Rectal smooth muscle tissue (tissue), 1 donor: ENCODE results near the gene ADA.

Source experiments
- H3K27ac ChIP-seq: one replicate; pipeline ENCODE4 v1.7.0; 2013; ENCODE audit warnings: low read depth, low read length, inconsistent platforms
- H3K27me3 ChIP-seq: one replicate; pipeline ENCODE4 v1.7.0; 2013; ENCODE audit warnings: low read length; ENCODE audit not compliant: control insufficient read depth, insufficient read depth
- H3K36me3 ChIP-seq: one replicate; pipeline ENCODE4 v1.7.0; 2013; ENCODE audit warnings: low read length; ENCODE audit not compliant: control insufficient read depth, insufficient read depth
- H3K4me1 ChIP-seq: one replicate; pipeline ENCODE4 v1.7.0; 2013; ENCODE audit warnings: low read length; ENCODE audit not compliant: control insufficient read depth, insufficient read depth
- H3K4me3 ChIP-seq: one replicate; pipeline ENCODE4 v1.7.0; 2013; ENCODE audit warnings: low read length
- H3K9ac ChIP-seq: one replicate; pipeline ENCODE4 v1.7.0; 2013; ENCODE audit warnings: low read length

The ADA gene

DNA sequence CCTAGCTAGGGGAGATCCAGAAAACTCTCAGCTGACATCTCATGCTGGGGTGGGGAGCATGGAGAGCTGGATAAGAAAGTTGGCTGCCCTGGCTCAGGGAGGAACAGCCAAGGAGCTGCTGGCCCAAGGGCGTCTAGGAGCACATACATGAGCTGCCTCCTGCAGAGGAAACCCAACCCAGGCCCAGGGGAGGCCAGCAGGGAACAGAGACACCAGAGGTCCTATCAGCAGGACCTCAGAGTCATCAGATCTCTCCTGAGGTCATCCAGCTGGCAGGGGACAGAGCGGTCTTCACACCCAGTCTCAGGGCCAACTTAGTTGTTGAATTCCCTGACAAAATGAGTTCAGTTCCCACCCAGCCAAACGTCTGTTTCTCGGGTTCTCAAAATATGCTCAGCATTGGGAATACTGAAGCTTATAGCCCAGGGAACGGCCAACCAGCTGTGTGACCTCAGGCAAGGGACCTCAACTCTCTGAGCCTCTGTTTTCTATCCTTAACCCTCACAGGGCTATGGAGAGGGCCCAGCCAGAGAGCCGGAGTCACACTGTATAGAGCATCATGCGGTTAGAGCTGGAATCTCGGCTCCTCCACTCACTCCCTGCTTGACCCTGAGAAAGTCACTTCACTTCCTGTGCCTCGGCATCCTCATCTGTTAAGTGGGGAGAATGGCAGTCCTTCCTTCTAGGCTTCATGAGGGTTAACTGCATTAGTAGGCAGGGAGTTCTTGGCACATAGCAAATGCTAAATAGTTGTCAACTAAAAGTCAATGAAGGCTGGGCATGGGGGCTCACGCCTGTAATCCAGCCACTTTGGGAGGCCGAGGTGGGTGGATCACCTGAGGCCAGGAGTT is 13.8 kb downstream of the ADA start:
- H3K4me3 ChIP-seq: no peak overlapping the region
- no peaks in the 10 kb centered on the region for H3K27me3 ChIP-seq
- no peak overlapping the region for H3K27ac ChIP-seq
- no peak overlapping the region for H3K9ac ChIP-seq
- no peaks in the 10 kb centered on the region for H3K36me3 ChIP-seq
- H3K4me1 ChIP-seq: peaks cover 6% of the 10 kb centered on the region

DNA sequence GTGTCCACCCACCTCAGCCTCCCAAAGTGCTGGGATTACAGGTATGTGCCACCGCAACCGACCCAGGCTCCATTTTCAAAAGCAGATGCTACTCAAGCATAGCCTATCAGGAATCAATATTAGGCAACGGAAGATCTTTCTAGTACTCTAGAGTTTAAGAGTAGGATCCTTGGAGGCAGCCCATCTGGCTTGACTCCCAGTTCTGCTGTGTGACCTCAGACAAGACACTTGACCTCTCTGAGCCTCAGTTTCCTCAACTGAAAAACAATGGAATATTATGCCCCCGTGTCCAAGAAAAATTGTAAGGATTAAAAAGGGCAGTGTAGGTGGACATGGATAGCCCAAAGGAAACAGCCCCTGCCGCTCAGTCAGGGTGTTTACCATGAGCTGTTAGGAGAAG is 14.5 kb downstream of the ADA start:
- Histone ChIP-seq H3K4me3 (no peak overlapping the region), H3K9ac (no peak overlapping the region), H3K27ac (no peak overlapping the region), H3K27me3 (no peaks in the 10 kb centered on the region), H3K4me1 (peaks cover under 1% of the 10 kb centered on the region), H3K36me3 (no peaks in the 10 kb centered on the region)

DNA sequence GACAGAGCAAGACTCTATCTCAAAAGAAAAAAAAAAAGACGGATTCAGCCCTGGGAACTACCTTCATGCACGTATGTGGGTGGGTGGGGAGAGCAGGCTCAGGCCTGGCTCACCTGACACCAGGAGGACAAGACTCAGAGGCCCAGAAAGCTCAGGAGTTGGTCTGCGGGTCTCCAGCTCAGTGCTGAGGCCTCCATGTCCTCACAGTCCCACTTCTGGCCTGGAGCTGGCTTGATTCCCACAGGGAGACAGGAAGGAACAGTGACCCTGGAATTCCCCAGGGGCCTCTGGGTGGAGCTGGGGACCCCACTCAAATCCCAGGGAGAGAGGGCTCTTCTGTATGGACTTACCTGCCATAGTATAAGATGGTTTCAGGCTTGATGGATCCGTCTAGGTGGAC is 15.6 kb downstream of the ADA start:
- Histone ChIP-seq H3K4me1 (no peaks in the 10 kb centered on the region), H3K36me3 (no peaks in the 10 kb centered on the region), H3K9ac (no peak overlapping the region), H3K27me3 (no peaks in the 10 kb centered on the region), H3K27ac (no peak overlapping the region), H3K4me3 (no peak overlapping the region)

DNA sequence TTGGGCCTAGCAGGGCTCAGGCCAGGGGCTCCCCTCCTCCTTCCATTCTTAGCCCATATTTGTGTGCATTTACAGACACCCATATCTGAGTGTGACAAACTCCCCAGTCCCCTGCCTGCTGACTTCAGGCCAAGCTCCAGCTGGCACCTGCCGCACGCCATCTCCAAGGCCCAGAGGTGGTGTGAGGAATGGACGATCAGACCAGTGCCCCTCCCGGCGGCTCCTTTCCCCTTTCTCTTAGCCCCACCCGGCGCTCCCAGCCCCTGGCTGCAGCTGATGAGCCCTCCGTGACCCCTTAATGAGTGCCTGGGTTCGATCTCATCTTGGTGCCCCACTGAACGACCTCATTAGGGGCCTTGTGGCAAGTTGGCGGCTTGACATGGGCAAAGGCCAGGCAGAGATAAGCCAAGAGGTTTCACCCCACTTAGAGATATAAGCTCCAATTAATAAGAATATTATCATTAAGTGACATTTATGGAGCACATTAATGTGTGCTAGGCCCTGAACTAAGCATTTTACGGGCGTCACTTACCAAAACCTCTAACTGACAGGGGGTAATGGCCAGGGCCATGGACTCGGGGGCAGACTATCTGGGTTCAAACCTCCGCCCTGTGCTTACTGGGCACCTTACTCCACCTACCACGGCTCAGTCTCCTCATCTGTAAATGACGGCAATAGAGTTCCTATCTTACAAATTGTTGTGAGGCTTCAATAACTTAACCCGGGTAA is 17.5 kb downstream of the ADA start:
- Histone ChIP-seq H3K36me3 (no peaks in the 10 kb centered on the region), H3K9ac (no peak overlapping the region), H3K27ac (no peak overlapping the region), H3K4me1 (no peaks in the 10 kb centered on the region), H3K27me3 (no peaks in the 10 kb centered on the region), H3K4me3 (no peak overlapping the region)

DNA sequence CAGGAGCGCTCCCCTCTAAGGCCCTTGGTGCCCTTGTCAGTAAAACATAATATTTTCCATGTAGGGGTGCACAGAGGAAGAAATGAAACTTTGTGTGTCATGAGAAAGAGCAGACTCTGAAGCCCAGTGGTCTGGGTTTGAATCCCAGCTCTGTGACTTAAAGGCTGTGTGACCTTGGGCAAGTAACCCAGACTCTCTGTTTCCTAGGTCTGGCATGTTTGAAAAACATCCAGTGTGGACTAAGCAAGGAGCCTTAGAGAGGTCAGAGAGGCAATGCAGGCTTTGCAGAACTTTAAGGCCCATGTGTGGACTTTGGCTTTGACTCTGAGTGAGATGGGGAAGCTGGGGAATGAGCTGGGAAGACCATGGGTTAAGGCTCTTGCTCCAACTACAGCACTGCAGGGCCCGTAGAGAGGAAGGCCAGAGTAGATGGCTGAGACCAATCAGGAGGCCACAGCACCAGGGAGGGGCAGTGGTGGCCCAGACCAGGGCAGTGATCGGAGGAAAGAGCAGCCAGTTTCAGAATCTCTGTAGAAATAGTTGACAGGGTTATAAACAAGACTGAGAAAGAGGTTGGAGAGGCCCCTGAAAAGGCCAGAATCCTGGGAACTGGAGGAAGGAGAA is 18.2 kb downstream of the ADA start:
- no peak overlapping the region for H3K4me3 ChIP-seq
- H3K36me3 ChIP-seq: no peaks in the 10 kb centered on the region
- H3K27me3 ChIP-seq: no peaks in the 10 kb centered on the region
- no peaks in the 10 kb centered on the region for H3K4me1 ChIP-seq
- H3K27ac ChIP-seq: no peak overlapping the region
- H3K9ac ChIP-seq: no peak overlapping the region

DNA sequence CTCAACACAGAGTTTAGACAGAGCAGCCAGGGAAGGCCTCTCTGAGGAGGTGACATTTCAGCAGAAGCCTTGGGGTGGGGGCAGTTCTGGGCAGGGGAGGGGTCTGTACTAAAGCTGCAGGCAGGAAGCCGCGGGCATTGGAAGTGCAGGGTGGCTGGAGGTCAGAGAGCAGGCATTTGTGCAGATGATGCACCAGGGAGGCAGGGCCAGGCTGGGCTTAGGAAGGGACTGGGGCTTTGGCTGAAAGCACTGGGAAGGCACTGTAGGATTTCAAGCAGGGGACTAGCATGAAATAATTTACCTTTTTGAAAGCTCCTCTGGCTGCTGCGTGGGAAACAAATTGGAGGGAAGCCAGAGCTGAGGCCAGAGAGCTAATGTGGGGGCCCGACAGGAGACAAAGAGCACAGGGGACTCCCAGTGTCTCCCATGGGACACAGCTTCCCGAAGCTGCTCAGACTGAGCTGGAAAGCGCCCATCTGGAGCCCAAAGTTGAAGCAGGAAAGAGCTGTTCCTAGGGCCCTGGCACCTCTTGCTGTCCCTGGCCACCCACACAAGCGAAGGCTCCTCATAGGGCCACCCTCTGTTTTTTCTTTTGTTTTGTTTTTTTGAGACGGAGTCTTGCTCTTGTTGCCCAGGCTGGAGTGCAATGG is 19.3 kb downstream of the ADA start:
- Histone ChIP-seq H3K4me1 (no peaks in the 10 kb centered on the region), H3K36me3 (no peaks in the 10 kb centered on the region), H3K27ac (no peak overlapping the region), H3K9ac (no peak overlapping the region), H3K4me3 (no peak overlapping the region), H3K27me3 (no peaks in the 10 kb centered on the region)

DNA sequence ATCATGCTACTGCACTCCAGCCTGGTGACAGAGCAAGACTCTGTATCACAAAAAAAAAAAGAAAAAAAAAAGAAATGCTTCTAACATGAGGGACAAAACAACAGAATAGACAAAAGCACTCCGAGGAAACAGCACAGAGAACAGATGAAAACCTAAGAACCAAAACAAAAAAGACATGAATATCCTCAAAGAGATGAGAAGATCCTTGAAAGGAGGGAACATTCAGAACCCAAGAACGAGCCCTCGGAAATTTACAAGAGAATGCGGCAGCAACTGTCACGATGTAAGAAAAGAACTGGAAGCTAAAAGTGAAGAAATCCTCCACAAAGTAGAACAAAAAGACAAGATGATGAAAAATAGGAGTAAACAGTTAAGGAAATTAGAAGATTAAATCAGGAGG is 21.2 kb downstream of the ADA start:
- H3K4me1 ChIP-seq: no peaks in the 10 kb centered on the region
- no peak overlapping the region for H3K27ac ChIP-seq
- no peak overlapping the region for H3K4me3 ChIP-seq

DNA sequence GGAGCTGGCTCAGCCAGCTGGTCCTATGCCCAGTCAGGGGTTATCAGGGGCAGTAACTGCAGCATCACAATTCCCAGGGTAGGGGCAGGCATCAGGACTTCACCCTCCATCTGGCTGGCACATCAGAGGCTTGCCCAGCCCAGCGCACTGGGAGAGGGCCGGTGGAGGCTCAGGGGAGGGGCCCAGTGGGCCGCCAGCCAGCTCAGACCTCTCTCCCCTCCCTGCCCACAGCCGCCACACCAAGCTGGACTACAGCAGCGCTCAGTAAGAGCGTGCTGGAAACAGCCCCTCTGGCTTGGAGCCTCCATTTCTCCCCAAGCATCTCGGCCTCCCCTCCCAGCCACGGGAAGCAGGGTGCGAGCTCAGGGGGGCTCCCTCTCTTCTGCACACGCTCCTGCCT is 22.0 kb downstream of the ADA start:
- no peaks in the 10 kb centered on the region for H3K36me3 ChIP-seq
- no peaks in the 10 kb centered on the region for H3K27me3 ChIP-seq
- no peak overlapping the region for H3K9ac ChIP-seq
- H3K4me1 ChIP-seq: no peaks in the 10 kb centered on the region
- H3K27ac ChIP-seq: no peak overlapping the region
- H3K4me3 ChIP-seq: no peak overlapping the region

More for the DNA sequence above, 21.2 kb downstream of the ADA start:
- Histone ChIP-seq H3K9ac (no peak overlapping the region), H3K27me3 (no peaks in the 10 kb centered on the region), H3K36me3 (no peaks in the 10 kb centered on the region)

DNA sequence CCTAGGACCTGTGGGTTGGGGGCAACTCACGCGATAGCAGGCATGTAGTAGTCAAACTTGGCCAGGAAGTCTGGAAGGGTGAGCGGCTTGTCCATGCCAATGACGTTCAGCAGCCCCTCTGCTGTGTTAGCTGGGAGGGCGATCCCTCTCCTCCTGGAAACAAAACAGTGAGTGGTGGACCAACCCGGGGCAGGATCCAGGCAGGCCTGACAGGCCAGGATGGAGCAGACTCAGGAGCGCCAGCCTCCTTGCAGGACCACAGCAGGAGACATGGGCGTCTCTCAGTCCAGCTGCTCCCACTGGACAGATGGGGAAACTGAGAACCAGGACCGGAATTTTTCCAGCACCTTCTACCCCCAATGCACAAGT is 22.5 kb downstream of the ADA start:
- Histone ChIP-seq H3K27me3 (no peaks in the 10 kb centered on the region), H3K4me1 (no peaks in the 10 kb centered on the region), H3K4me3 (no peak overlapping the region), H3K27ac (no peak overlapping the region), H3K36me3 (no peaks in the 10 kb centered on the region), H3K9ac (no peak overlapping the region)

DNA sequence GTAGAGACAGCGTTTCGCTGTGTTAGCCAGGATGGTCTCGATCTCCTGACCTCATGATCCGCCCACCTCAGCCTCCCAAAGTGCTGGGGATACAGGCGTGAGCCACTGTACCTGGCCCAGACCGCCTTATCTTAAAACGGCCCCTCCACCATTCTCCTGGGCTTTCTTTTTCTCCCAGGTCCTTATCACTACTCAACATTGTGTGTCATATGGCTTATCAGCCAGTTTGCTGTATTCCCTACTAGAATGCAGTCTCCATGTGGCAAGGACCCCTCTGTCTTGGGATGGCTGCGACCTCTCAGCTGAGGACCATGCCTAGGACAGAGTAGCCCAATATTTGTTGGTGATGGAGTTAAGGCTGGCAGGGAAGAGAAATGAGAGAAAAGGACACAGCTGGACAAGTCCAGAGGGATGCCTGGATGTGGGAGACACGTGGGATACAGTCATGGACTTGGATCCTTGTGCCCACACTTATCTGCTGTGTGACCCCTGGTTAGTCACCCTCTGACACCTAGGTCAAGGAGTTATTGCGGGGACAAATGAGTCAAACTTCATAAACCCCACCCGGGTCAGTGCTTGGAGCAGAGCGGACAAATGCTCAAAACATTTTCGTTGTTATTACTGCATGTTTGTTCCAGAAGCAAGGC is 24.0 kb downstream of the ADA start:
- H3K36me3 ChIP-seq: peaks cover 2% of the 10 kb centered on the region

DNA sequence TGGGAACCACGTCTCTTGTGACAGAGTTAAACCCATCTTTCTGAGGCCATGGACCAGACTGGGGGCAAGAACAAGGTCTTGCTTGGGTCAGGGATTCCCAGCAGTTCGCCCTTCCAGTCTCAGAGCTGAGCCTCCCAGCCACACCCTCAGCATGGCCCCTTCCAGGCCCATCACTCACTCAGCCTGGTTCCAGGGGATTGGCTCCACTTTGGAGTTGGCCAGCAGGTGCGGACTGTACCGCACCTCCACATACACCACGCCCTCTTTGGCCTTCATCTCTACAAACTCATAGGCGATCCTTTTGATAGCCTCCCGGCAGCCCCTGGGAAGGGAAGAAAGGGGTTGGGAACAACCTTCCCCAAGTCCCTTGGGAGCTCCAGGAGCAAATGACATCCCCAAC is 25.2 kb downstream of the ADA start:
- no peaks in the 10 kb centered on the region for H3K4me1 ChIP-seq
- H3K9ac ChIP-seq: no peak overlapping the region
- H3K27ac ChIP-seq: no peak overlapping the region
- H3K4me3 ChIP-seq: no peak overlapping the region
- peaks cover 2% of the 10 kb centered on the region for H3K36me3 ChIP-seq
- H3K27me3 ChIP-seq: no peaks in the 10 kb centered on the region

More for the DNA sequence above, 24.0 kb downstream of the ADA start:
- Histone ChIP-seq H3K9ac (no peak overlapping the region), H3K27ac (no peak overlapping the region), H3K27me3 (no peaks in the 10 kb centered on the region), H3K4me1 (no peaks in the 10 kb centered on the region), H3K4me3 (no peak overlapping the region)

DNA sequence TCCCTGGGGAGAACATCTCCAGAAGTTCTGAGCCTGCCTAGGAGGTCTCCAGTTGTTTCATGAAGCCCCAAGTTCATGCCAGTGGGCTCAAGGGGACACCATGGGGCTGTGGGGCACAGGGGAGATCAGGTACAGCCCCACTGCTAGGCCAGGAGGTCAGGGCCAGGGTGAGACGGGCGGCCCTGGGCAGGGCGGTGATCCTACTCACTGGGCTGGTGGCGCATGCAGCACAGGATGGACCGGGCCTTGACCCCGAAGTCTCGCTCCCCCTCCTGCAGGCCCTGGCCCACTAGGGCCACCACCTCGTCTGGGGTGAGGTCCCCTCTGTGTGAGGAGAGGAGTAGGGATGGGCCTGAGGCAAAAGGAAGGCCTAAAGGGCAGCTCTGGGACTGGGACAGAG is 26.1 kb downstream of the ADA start:
- Histone ChIP-seq H3K27me3 (no peaks in the 10 kb centered on the region), H3K9ac (no peak overlapping the region), H3K27ac (no peak overlapping the region), H3K36me3 (peaks cover 6% of the 10 kb centered on the region), H3K4me1 (no peaks in the 10 kb centered on the region), H3K4me3 (no peak overlapping the region)
